Astrocyte of the spinal cord (primary cell): Measurements from ENCODE around the gene LIN37.

ENCODE experiments used
- DNase-seq: peaks from one replicate; pipeline ENCODE4 v3.0.0; 2011; ENCODE audit warnings: low read depth, low spot score
- H3K4me3 ChIP-seq: 2 replicates; pipeline ENCODE4 v1.5.1; 2011; ENCODE audit warnings: low read depth, mild to moderate bottlenecking, low read length, moderate library complexity
- CTCF ChIP-seq: IDR thresholded peaks from 2 replicates; pipeline ENCODE4 v1.5.1; 2012; ENCODE audit warnings: low read depth, mild to moderate bottlenecking, low read length, inconsistent platforms
- in situ Hi-C: cut with HindIII; loops from 2 replicates; pipeline ENCODE4 v1.10.0; 2017; ENCODE audit warnings: low sequenced_read_pairs

Gene LIN37

GRCh38 chr19:35780717-35781116 is 32.3 kb downstream of the LIN37 start:
- no peak for DNase-seq
- in situ Hi-C loops: no loop called here
- TF ChIP-seq CTCF: no peak
- H3K4me3 ChIP-seq: no peak overlapping the region

- DNase-seq: no peak
- in situ Hi-C loops: no loop called here
- H3K4me3 ChIP-seq: no peak overlapping the region
- TF ChIP-seq CTCF: no peak
These were observed 33.3 kb downstream of the LIN37 start for GRCh38 chr19:35781650-35782049.

GRCh38 chr19:35782589-35782988 is 34.2 kb downstream of the LIN37 start:
- TF ChIP-seq CTCF: no peak
- in situ Hi-C loops: no loop called here
- DNase-seq: no peak
- no peak overlapping the region for H3K4me3 ChIP-seq

- in situ Hi-C loops: no loop called here
- no peak for DNase-seq
- no peak for TF ChIP-seq CTCF
- no peak overlapping the region for H3K4me3 ChIP-seq
These were observed 35.4 kb downstream of the LIN37 start for GRCh38 chr19:35783469-35784434.

- in situ Hi-C loops: no loop called here
These were observed 36.3 kb downstream of the LIN37 start for GRCh38 chr19:35784503-35785338.

More at GRCh38 chr19:35784503-35785338, 36.3 kb downstream of the LIN37 start:
- no peak for TF ChIP-seq CTCF
- H3K4me3 ChIP-seq: no peak overlapping the region
- no peak for DNase-seq
